ENCODE measurements around the gene RXRA.

DNA sequence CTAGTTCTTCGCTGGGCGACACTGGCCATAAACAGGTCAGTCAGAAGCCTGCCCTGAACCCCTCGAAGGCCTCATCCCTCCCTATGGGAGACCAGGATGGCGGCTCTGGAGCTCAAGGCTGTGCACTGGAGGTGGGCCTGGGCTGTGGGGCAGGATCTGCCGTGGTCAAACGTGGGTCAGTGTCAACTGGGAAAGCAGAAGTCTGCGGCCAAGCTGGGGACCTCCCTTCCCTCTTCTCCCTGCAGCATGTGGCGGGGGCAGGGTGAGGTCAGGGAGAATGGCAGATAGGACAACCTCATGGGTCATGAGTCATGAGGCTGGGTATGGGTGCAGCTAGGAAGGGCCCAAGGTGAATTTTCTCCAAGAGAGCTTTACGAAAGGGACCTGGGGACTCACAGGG lies 132.9 kb downstream of the RXRA start:
- TF ChIP-seq ZNF423 (tag by site-specific recombination; IDR thresholded peaks at IDR 0.05) (no peak), ZNF792 (tag by site-specific recombination; IDR thresholded peaks at IDR 0.05) (no peak), SP2 (tag by site-specific recombination; IDR thresholded peaks at IDR 0.05) (no peak), TCF7L2 (IDR thresholded peaks at IDR 0.05; ENCODE audit: borderline replicate concordance, low read depth, low read length) (no peak), ZNF664 (tag by site-specific recombination; IDR thresholded peaks at IDR 0.05) (no peak)
- TF ChIP-seq, protein P1, sequence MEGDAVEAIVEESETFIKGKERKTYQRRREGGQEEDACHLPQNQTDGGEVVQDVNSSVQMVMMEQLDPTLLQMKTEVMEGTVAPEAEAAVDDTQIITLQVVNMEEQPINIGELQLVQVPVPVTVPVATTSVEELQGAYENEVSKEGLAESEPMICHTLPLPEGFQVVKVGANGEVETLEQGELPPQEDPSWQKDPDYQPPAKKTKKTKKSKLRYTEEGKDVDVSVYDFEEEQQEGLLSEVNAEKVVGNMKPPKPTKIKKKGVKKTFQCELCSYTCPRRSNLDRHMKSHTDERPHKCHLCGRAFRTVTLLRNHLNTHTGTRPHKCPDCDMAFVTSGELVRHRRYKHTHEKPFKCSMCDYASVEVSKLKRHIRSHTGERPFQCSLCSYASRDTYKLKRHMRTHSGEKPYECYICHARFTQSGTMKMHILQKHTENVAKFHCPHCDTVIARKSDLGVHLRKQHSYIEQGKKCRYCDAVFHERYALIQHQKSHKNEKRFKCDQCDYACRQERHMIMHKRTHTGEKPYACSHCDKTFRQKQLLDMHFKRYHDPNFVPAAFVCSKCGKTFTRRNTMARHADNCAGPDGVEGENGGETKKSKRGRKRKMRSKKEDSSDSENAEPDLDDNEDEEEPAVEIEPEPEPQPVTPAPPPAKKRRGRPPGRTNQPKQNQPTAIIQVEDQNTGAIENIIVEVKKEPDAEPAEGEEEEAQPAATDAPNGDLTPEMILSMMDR (tag by site-specific recombination; IDR thresholded peaks at IDR 0.05) = no peak

Data from HEK293 (cell line).